Gastrocnemius medialis (tissue), 4 donors: Measurements from ENCODE around the gene FNIP2. TPM values are rescaled to one million over a fixed set of nuclear protein-coding genes. Genes with fewer than 3 reads are reported as not detected.
"Not testable (repeated sequence)": the region's sequence is repeated elsewhere in the genome, so short reads cannot be mapped to it uniquely, and the experiment has no call there.

Source experiments
- ATAC-seq, 2 donors: fragments of 150-250 bp; one replicate each; pipeline ENCODE4 v1.9.1; 2016
- DNase-seq, 2 donors: peaks; one replicate each; pipeline ENCODE4 v3.0.0-alpha.2; 2019
- H3K27ac ChIP-seq, 4 donors: fragments of 200-600 bp; sonication (generic); 1 replicate in 1 of 4; 2 replicates in 3 of 4; pipeline ENCODE4 v1.5.1; 2016 to 2018; ENCODE audit warnings: mild to moderate bottlenecking in 2 of 4, moderate library complexity in 1 of 4
- H3K27me3 ChIP-seq, 3 donors: fragments of 200-600 bp; sonication (generic) in 2 of 3; 1 replicate in 1 of 3; 2 replicates in 2 of 3; pipeline versions ENCODE4 v1.5.1 to v1.6.0; 2016 to 2019; ENCODE audit warnings: mild to moderate bottlenecking in 1 of 3, moderate library complexity in 1 of 3
- H3K36me3 ChIP-seq, 2 donors: fragments of 200-600 bp; sonication (generic) in 1 of 2; one replicate each; pipeline ENCODE4 v1.5.1; 2017 to 2018
- H3K4me1 ChIP-seq, 2 donors: fragments of 200-600 bp; sonication (generic) in 1 of 2; one replicate each; pipeline ENCODE4 v1.5.1; 2016 to 2017; ENCODE audit warnings: mild to moderate bottlenecking in 2 of 2
- H3K4me3 ChIP-seq, 4 donors: fragments of 200-600 bp; sonication (generic) in 3 of 4; 1 replicate in 1 of 4; 2 replicates in 3 of 4; pipeline ENCODE4 v1.5.1; 2016 to 2019; ENCODE audit warnings: mild to moderate bottlenecking in 2 of 4
- H3K9me3 ChIP-seq, 3 donors: fragments of 200-600 bp; sonication (generic) in 2 of 3; 1 replicate in 1 of 3; 2 replicates in 2 of 3; pipeline ENCODE4 v1.5.1; 2016 to 2019
- POLR2A ChIP-seq, 2 donors: fragments of 450-650 bp; IDR thresholded peaks; one replicate each; pipeline ENCODE4 v1.6.1; 2017; ENCODE audit warnings: antibody characterized with exemption in 2 of 2, mild to moderate bottlenecking in 2 of 2, moderate library complexity in 2 of 2
- in situ Hi-C, 4 donors: fragments of 200-750 bp; cut with MboI; loops; one replicate each; pipeline versions ENCODE4 v1.15.0 to v1.8.0; 2017; ENCODE audit warnings: low sequenced_read_pairs in 4 of 4
- intact Hi-C: fragments of 100-400 bp; cut with DNase I; formaldehyde crosslinking; loops from one replicate; pipeline ENCODE4 v1.15.1; 2023; ENCODE audit warnings: low total_unique reads
- total RNA-seq, 4 donors: library from RNA; depleted of rRNA; stranded (reverse); fragments of >200 nt; gene quantifications; one replicate each; pipeline versions ENCODE4 v1.1.0 to v1.2.3, GENCODE V29; 2016
- TF ChIP-seq, protein P1 (sequence below), 5 experiments: fragments of 450-650 bp in 3 of 5; fragments of 200-600 bp in 2 of 5; sonication (generic) in 2 of 5; IDR thresholded peaks in 4 of 5; conservative IDR thresholded peaks in 1 of 5; 1 replicate in 4 of 5; 2 replicates in 1 of 5; pipeline ENCODE4 v1.5.1; 2016 to 2019; ENCODE audit warnings: antibody characterized with exemption in 5 of 5, mild to moderate bottlenecking in 3 of 5, moderate library complexity in 3 of 5

FNIP2 gene
- total RNA-seq, 4 donors from 2014 or later, result 9.9 to 32.8 (median 22.2) TPM

DNA sequence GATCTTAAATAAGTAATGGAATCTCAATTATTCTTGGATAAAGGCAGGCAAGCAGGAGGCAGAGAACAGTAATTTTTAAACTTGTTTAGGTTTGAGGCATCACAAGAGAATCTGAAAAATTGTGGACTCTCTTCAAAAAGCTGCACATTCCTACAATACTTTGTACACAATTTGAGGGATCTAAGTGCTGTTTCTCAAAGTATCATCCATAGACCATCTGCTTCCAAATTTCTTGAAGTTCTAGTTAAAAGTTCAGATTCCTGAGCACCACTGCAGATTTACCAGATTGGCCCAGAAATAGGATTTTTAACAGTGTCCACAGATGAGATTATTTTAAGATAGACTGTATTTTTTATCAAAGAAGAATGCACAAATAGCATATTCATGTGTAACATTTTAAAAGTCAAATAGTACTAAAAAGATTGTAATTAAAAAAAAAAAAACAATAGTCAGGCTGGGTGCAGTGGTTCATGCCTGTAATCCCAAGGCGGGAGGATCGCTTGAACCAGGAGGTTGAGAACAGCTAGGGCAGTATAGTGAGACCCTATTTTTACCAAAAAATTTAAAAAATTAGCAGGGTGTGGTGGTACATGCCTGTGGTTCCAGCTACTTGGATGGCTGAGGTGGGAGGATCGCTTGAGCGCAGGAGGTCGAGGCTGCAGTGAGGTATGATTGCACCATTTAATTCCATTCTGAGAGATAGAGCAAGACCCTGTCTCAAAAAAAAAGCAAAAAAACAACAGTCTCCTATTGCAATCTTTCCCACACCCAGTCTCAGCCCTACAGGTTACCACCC lies 14.2 kb upstream of the FNIP2 start:
- TF ChIP-seq, protein P1, sequence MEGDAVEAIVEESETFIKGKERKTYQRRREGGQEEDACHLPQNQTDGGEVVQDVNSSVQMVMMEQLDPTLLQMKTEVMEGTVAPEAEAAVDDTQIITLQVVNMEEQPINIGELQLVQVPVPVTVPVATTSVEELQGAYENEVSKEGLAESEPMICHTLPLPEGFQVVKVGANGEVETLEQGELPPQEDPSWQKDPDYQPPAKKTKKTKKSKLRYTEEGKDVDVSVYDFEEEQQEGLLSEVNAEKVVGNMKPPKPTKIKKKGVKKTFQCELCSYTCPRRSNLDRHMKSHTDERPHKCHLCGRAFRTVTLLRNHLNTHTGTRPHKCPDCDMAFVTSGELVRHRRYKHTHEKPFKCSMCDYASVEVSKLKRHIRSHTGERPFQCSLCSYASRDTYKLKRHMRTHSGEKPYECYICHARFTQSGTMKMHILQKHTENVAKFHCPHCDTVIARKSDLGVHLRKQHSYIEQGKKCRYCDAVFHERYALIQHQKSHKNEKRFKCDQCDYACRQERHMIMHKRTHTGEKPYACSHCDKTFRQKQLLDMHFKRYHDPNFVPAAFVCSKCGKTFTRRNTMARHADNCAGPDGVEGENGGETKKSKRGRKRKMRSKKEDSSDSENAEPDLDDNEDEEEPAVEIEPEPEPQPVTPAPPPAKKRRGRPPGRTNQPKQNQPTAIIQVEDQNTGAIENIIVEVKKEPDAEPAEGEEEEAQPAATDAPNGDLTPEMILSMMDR (IDR thresholded peaks at IDR 0.05 in 4 of 5, conservative IDR thresholded peaks at IDR 0.05 in 1 of 5), result no peak
- TF ChIP-seq POLR2A (IDR thresholded peaks at IDR 0.05), result no peak

DNA sequence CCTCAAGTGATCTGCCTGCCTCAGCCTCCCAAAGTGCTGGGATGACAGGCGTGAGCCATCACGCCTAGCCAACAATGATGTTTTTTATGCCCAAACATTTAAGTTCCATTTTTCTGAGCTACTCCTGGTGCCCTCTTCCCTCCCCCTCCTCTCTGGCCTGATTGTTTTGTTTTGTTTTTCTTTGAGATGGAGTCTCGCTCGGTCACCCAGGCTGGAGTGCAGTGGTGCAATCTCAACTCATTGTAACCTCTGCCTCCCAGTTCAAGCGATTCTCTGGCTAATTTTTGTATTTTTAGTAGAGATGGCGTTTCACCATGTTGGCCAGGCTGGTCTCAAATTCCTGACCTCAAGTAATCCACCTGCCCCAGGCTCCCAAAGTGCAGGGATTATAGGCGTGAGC lies 13.0 kb upstream of the FNIP2 start:
- ATAC-seq, H3K9me3 ChIP-seq, intact Hi-C loops, H3K4me1 ChIP-seq, H3K36me3 ChIP-seq, H3K4me3 ChIP-seq, H3K27ac ChIP-seq, H3K27me3 ChIP-seq, in situ Hi-C loops, DNase-seq: not testable (repeated sequence)

More for the DNA sequence above, 14.2 kb upstream of the FNIP2 start:
- in situ Hi-C loops (no loop called here), intact Hi-C loops (no loop called here)
- no peak for DNase-seq
- Histone ChIP-seq H3K9me3 (no peaks in the 10 kb centered on the region), H3K27me3 (no peaks in the 10 kb centered on the region), H3K27ac (no peak overlapping the region), H3K4me1 (no peaks in the 10 kb centered on the region), H3K36me3 (no peaks in the 10 kb centered on the region), H3K4me3 (no peak overlapping the region)
- ATAC-seq, result no peak

DNA sequence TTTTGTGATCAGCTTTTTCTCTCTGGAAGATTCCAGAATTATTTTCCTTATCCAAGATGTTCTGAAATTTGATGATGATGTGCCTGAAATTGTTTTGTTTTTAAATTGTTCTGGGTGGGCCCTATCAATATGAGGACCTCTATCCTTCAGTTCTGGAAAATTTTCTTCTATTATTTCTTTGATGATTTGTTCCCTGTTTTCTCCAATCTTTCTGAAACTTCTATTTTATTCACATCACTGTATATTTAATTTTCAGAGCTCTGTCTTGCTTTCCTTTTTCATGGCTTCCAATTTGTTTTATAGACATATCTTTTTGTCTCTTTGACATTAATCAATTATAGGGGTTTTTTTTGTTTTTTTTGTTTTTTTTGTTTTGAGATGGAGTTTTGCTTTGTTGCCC lies 12.2 kb upstream of the FNIP2 start:
- in situ Hi-C loops (no loop called here), intact Hi-C loops (no loop called here)
- ATAC-seq (no peak), DNase-seq (no peak)
- Histone ChIP-seq H3K27ac (no peak overlapping the region), H3K9me3 (no peaks in the 10 kb centered on the region), H3K4me1 (no peaks in the 10 kb centered on the region), H3K36me3 (no peaks in the 10 kb centered on the region), H3K27me3 (no peaks in the 10 kb centered on the region), H3K4me3 (no peak overlapping the region)
- TF ChIP-seq, protein P1 (IDR thresholded peaks at IDR 0.05 in 4 of 5, conservative IDR thresholded peaks at IDR 0.05 in 1 of 5), result no peak
- TF ChIP-seq POLR2A (IDR thresholded peaks at IDR 0.05), result no peak

DNA sequence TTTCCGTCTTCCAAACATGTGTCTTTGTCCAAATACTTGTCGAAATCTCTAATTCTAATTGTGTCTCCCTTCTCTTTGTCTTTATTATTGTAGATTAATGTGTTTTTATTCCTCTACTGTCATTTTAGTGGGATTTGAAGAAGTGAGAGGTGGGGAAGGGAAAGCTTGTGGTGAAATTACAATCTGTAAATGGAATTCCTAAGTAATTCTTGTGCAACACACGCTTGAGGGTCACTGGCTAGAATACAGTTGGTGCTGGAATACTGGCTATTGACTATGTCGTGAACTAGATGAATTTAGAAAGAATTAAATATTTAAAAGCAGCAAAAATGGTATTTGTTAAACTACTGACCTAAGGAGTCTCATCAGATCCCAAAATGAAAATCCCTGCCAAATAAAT lies 10.7 kb upstream of the FNIP2 start:
- Histone ChIP-seq H3K27ac (no peak overlapping the region), H3K4me3 (no peak overlapping the region), H3K4me1 (no peaks in the 10 kb centered on the region), H3K9me3 (no peaks in the 10 kb centered on the region), H3K36me3 (no peaks in the 10 kb centered on the region), H3K27me3 (no peaks in the 10 kb centered on the region)
- TF ChIP-seq, protein P1 (IDR thresholded peaks at IDR 0.05 in 4 of 5, conservative IDR thresholded peaks at IDR 0.05 in 1 of 5), result no peak
- TF ChIP-seq POLR2A (IDR thresholded peaks at IDR 0.05), result no peak
- DNase-seq (no peak), ATAC-seq (no peak)
- in situ Hi-C loops, result no loop called here
- intact Hi-C loops, result no loop called here

DNA sequence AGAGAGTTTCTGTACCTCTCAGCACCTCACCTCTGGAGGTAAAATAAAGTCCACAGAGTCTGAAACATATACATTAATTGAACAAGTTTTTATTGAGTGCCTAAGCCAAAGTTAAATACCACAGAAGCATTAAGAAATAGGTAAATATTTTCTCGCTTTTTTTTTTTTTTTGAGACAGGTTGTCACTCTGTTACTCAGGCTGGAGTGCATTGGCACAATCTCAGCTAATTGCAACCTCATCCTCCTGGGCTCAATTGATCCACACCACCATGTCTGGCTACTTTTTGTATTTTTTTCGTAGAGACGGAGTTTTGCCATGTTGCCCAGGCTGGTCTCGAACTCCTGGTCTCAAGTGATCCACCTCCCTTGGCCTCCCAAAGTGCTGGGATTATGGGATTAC lies 10.1 kb upstream of the FNIP2 start:
- intact Hi-C loops, result no loop called here
- in situ Hi-C loops, result no loop called here
- DNase-seq (no peak), ATAC-seq (no peak)
- TF ChIP-seq, protein P1 (IDR thresholded peaks at IDR 0.05 in 4 of 5, conservative IDR thresholded peaks at IDR 0.05 in 1 of 5), result no peak
- no peak for TF ChIP-seq POLR2A (IDR thresholded peaks at IDR 0.05)
- H3K9me3 ChIP-seq, result no peaks in the 10 kb centered on the region
- no peak overlapping the region for H3K27ac ChIP-seq
- H3K4me3 ChIP-seq, result no peak overlapping the region
- H3K36me3 ChIP-seq, result no peaks in the 10 kb centered on the region
- no peaks in the 10 kb centered on the region for H3K4me1 ChIP-seq
- H3K27me3 ChIP-seq, result no peaks in the 10 kb centered on the region

DNA sequence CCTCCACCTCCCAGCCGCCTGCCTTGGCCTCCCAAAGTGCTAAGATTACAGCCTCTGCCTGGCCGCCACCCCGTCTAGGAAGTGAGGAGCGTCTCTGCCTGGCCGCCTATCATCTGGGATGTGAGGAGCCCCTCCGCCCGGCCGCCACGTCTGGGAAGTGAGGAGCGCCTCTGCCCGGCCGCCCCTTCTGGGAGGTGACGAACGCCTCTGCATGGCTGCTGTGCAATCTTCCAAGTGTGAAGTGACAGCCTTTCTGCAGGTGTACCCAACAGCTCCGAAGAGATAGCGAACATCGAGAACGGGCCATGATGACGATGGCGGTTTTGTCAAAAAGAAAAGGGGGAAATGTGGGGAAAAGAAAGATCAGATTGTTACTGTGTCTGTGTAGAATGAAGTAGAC lies 9.3 kb upstream of the FNIP2 start:
- in situ Hi-C loops, result not testable (repeated sequence)

More for the DNA sequence above, 9.3 kb upstream of the FNIP2 start:
- H3K27me3 ChIP-seq, H3K4me3 ChIP-seq, ATAC-seq, H3K9me3 ChIP-seq, intact Hi-C loops, H3K27ac ChIP-seq, H3K36me3 ChIP-seq, DNase-seq, H3K4me1 ChIP-seq: not testable (repeated sequence)
